ENCODE data around the gene NELL2. TPM values are rescaled to one million over a fixed set of nuclear protein-coding genes. Genes with fewer than 3 reads are reported as not detected.

The NELL2 gene
- total RNA-seq, 1 donor from 2014 or later, result 8.1 TPM

GRCh38 chr12:44542716-44543115 is 333.4 kb downstream of the NELL2 start:
- DNase-seq (ENCODE audit: low spot score), result no peak

- DNase-seq (ENCODE audit: low spot score), result no peak
These were observed 338.8 kb downstream of the NELL2 start for GRCh38 chr12:44537354-44537753.

- DNase-seq (ENCODE audit: low spot score), result no peak
These were observed 343.2 kb downstream of the NELL2 start for GRCh38 chr12:44532940-44533339.

- DNase-seq (ENCODE audit: low spot score), result no peak
These were observed 344.7 kb downstream of the NELL2 start for GRCh38 chr12:44531320-44531971.

- DNase-seq (ENCODE audit: low spot score), result no peak
These were observed 349.4 kb downstream of the NELL2 start for GRCh38 chr12:44526655-44527182.

GRCh38 chr12:44525806-44526654 is 350.1 kb downstream of the NELL2 start:
- no peak for DNase-seq (ENCODE audit: low spot score)

GRCh38 chr12:44523828-44524227 is 352.3 kb downstream of the NELL2 start:
- DNase-seq (ENCODE audit: low spot score), result no peak

GRCh38 chr12:44521702-44522101 is 354.4 kb downstream of the NELL2 start:
- DNase-seq (ENCODE audit: low spot score), result no peak

GRCh38 chr12:44519931-44520330 is 356.2 kb downstream of the NELL2 start:
- no peak for DNase-seq (ENCODE audit: low spot score)

- DNase-seq (ENCODE audit: low spot score), result no peak
These were observed 364.8 kb downstream of the NELL2 start for GRCh38 chr12:44511289-44511688.

GRCh38 chr12:44510510-44510909 is 365.6 kb downstream of the NELL2 start:
- no peak for DNase-seq (ENCODE audit: low spot score)

GRCh38 chr12:44510076-44510475 is 366.0 kb downstream of the NELL2 start:
- DNase-seq (ENCODE audit: low spot score), result no peak

- DNase-seq (ENCODE audit: low spot score), result no peak
These were observed 366.6 kb downstream of the NELL2 start for GRCh38 chr12:44509471-44509870.

- DNase-seq (ENCODE audit: low spot score), result no peak
These were observed 368.7 kb downstream of the NELL2 start for GRCh38 chr12:44507461-44507860.

GRCh38 chr12:44504799-44505198 is 371.3 kb downstream of the NELL2 start:
- DNase-seq (ENCODE audit: low spot score), result no peak

GRCh38 chr12:44503329-44503728 is 372.8 kb downstream of the NELL2 start:
- no peak for DNase-seq (ENCODE audit: low spot score)

GRCh38 chr12:44502681-44503080 is 373.4 kb downstream of the NELL2 start:
- no peak for DNase-seq (ENCODE audit: low spot score)

- no peak for DNase-seq (ENCODE audit: low spot score)
These were observed 375.7 kb downstream of the NELL2 start for GRCh38 chr12:44500423-44500822.

GRCh38 chr12:44497044-44497443 is 379.1 kb downstream of the NELL2 start:
- DNase-seq (ENCODE audit: low spot score), result no peak

- DNase-seq (ENCODE audit: low spot score), result no peak
These were observed 385.9 kb downstream of the NELL2 start for GRCh38 chr12:44490181-44490580.

- DNase-seq (ENCODE audit: low spot score), result no peak
These were observed 387.9 kb downstream of the NELL2 start for GRCh38 chr12:44488180-44488579.

- no peak for DNase-seq (ENCODE audit: low spot score)
These were observed 391.3 kb downstream of the NELL2 start for GRCh38 chr12:44484862-44485261.

Data from ureter (tissue), 1 donor.